HepG2 (cell line): Measurements from ENCODE around the gene MORN5. TPM values are rescaled to one million over a fixed set of nuclear protein-coding genes. Genes with fewer than 3 reads are reported as not detected.

Source experiments
- ARNTL ChIP-seq: sonication (generic); formaldehyde crosslinking; IDR thresholded peaks from 2 replicates; pipeline ENCODE4 v1.4.0; 2020; ENCODE audit warnings: mild to moderate bottlenecking, missing genetic modification reagents
- ATRX ChIP-seq: sonication (generic); formaldehyde crosslinking; IDR thresholded peaks from 2 replicates; pipeline ENCODE4 v1.4.0; 2020; ENCODE audit warnings: missing genetic modification reagents, borderline replicate concordance
- DDIT3 ChIP-seq: sonication (generic); formaldehyde crosslinking; IDR thresholded peaks from 2 replicates; pipeline ENCODE4 v1.4.0; 2020; ENCODE audit warnings: mild to moderate bottlenecking, missing genetic modification reagents
- ELF3 ChIP-seq: IDR thresholded peaks from 2 replicates; pipeline ENCODE4 v1.6.1; 2016; ENCODE audit warnings: missing genetic modification reagents, missing compliant biosample characterization
- GABPA ChIP-seq, 2 experiments: IDR thresholded peaks; 2 replicates each; pipeline ENCODE4 v1.6.1; 2011 to 2016; ENCODE audit warnings: low read depth in 2 of 2, low read length in 1 of 2, missing biosample characterization in 1 of 2, missing genetic modification characterization in 1 of 2
- GPN1 ChIP-seq: sonication (generic); formaldehyde crosslinking; IDR thresholded peaks from 2 replicates; pipeline ENCODE4 v1.5.1; 2020; ENCODE audit warnings: missing genetic modification reagents, borderline replicate concordance
- HDAC1 ChIP-seq: sonication (generic); formaldehyde crosslinking; IDR thresholded peaks from 2 replicates; pipeline ENCODE4 v1.5.1; 2020; ENCODE audit warnings: mild to moderate bottlenecking, missing genetic modification reagents
- JUND ChIP-seq: sonication (generic); formaldehyde crosslinking; IDR thresholded peaks from 2 replicates; pipeline ENCODE4 v1.8.0; 2022; ENCODE audit warnings: mild to moderate bottlenecking, missing genetic modification reagents
- KDM4B ChIP-seq: sonication (generic); formaldehyde crosslinking; IDR thresholded peaks from 2 replicates; pipeline ENCODE4 v1.4.0; 2020; ENCODE audit warnings: missing genetic modification reagents
- KDM5A ChIP-seq: fragments of 200-600 bp; sonication (generic); IDR thresholded peaks from 2 replicates; pipeline ENCODE4 v1.7.0; 2018; ENCODE audit warnings: antibody characterized with exemption, mild to moderate bottlenecking, low read length, borderline replicate concordance
- MED8 ChIP-seq: sonication (generic); formaldehyde crosslinking; IDR thresholded peaks from 2 replicates; pipeline ENCODE4 v1.8.1; 2023; ENCODE audit warnings: mild to moderate bottlenecking, missing genetic modification reagents; ENCODE audit not compliant: insufficient replicate concordance
- MIXL1 ChIP-seq: IDR thresholded peaks from 2 replicates; pipeline ENCODE4 v1.6.1; 2016
- MYC ChIP-seq: sonication (generic); formaldehyde crosslinking; IDR thresholded peaks from 2 replicates; pipeline ENCODE4 v1.9.0; 2021; ENCODE audit warnings: missing genetic modification reagents, borderline replicate concordance
- NR2C2 ChIP-seq: sonication (generic); formaldehyde crosslinking; IDR thresholded peaks from 2 replicates; pipeline ENCODE4 v1.4.0; 2020; ENCODE audit warnings: missing genetic modification reagents, mild to moderate bottlenecking, moderate library complexity, borderline replicate concordance
- PITX1 ChIP-seq: sonication (generic); formaldehyde crosslinking; IDR thresholded peaks from 2 replicates; pipeline ENCODE4 v1.5.1; 2020; ENCODE audit warnings: mild to moderate bottlenecking, missing genetic modification reagents
- PRDM15 ChIP-seq: sonication (generic); formaldehyde crosslinking; IDR thresholded peaks from 2 replicates; pipeline ENCODE4 v1.4.0; 2020; ENCODE audit warnings: missing genetic modification reagents
- SIN3A ChIP-seq: IDR thresholded peaks from 2 replicates; pipeline ENCODE4 v1.6.1; 2011; ENCODE audit warnings: low read depth, mild to moderate bottlenecking, control low read depth, low read length, borderline replicate concordance
- SNAPC2 ChIP-seq: sonication (generic); formaldehyde crosslinking; IDR thresholded peaks from 2 replicates; pipeline ENCODE4 v1.8.1; 2022; ENCODE audit warnings: mild to moderate bottlenecking, missing genetic modification reagents
- SRF ChIP-seq: IDR thresholded peaks from 2 replicates; pipeline ENCODE4 v1.6.1; 2011; ENCODE audit warnings: mild to moderate bottlenecking, low read depth, low read length, moderate library complexity
- YEATS2 ChIP-seq: sonication (generic); formaldehyde crosslinking; IDR thresholded peaks from 2 replicates; pipeline ENCODE4 v1.4.0; 2020; ENCODE audit warnings: missing genetic modification reagents, borderline replicate concordance
- ZNF124 ChIP-seq: sonication (generic); formaldehyde crosslinking; IDR thresholded peaks from 2 replicates; pipeline ENCODE4 v1.4.0; 2020; ENCODE audit warnings: missing genetic modification reagents
- ZNF678 ChIP-seq: sonication (generic); formaldehyde crosslinking; IDR thresholded peaks from 2 replicates; pipeline ENCODE4 v1.4.0; 2020; ENCODE audit warnings: mild to moderate bottlenecking, missing genetic modification reagents
- ZNF878 ChIP-seq: sonication (generic); formaldehyde crosslinking; IDR thresholded peaks from 2 replicates; pipeline ENCODE4 v1.8.1; 2023; ENCODE audit warnings: mild to moderate bottlenecking, missing genetic modification reagents, moderate library complexity
- ZSCAN31 ChIP-seq: sonication (generic); formaldehyde crosslinking; IDR thresholded peaks from 2 replicates; pipeline ENCODE4 v1.5.0; 2020; ENCODE audit warnings: low read depth, mild to moderate bottlenecking, missing genetic modification reagents
- polyA plus RNA-seq, 8 experiments: library from polyadenylated mRNA; depleted of rRNA in 3 of 8; stranded (reverse) in 7 of 8; unstranded in 1 of 8; fragments of >200 nt; fragmentation: Illumina TruSeq in 4 of 8; extraction: Trizol in 4 of 8; gene quantifications; 2 replicates each; pipeline versions ENCODE4 v1.2.1 to v1.2.3, GENCODE V29; 2011 to 2016; ENCODE audit warnings: low read depth in 4 of 8, missing spikeins in 1 of 8, mixed read lengths in 1 of 8; ENCODE audit not compliant: insufficient read depth in 1 of 8
- total RNA-seq, 5 experiments: library from RNA; depleted of rRNA; stranded (reverse); fragments of >200 nt; fragmentation: Illumina TruSeq; extraction: Trizol; gene quantifications; 2 replicates each; pipeline ENCODE4 v1.2.3, GENCODE V29; 2016; ENCODE audit warnings: low read depth in 1 of 5
- TF ChIP-seq, protein P1 (sequence below): sonication (generic); formaldehyde crosslinking; IDR thresholded peaks from 2 replicates; pipeline ENCODE4 v1.4.0; 2020; ENCODE audit warnings: mild to moderate bottlenecking, missing genetic modification reagents

Gene MORN5
- total and polyA plus RNA-seq, 2 of the 13 experiments (the other 11 are each of a cell fraction or from before 2014, with no cell fraction given): not detected

- TF ChIP-seq, protein P1, sequence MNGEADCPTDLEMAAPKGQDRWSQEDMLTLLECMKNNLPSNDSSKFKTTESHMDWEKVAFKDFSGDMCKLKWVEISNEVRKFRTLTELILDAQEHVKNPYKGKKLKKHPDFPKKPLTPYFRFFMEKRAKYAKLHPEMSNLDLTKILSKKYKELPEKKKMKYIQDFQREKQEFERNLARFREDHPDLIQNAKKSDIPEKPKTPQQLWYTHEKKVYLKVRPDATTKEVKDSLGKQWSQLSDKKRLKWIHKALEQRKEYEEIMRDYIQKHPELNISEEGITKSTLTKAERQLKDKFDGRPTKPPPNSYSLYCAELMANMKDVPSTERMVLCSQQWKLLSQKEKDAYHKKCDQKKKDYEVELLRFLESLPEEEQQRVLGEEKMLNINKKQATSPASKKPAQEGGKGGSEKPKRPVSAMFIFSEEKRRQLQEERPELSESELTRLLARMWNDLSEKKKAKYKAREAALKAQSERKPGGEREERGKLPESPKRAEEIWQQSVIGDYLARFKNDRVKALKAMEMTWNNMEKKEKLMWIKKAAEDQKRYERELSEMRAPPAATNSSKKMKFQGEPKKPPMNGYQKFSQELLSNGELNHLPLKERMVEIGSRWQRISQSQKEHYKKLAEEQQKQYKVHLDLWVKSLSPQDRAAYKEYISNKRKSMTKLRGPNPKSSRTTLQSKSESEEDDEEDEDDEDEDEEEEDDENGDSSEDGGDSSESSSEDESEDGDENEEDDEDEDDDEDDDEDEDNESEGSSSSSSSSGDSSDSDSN (CRISPR knock-in tag): no peak
- TF ChIP-seq SIN3A (no peak), ZNF678 (CRISPR knock-in tag) (0 out of 2 replicates have a peak, but pooled peaks have one; percentile 47), GPN1 (CRISPR knock-in tag) (no peak), ELF3 (CRISPR knock-in tag) (no peak), PITX1 (CRISPR knock-in tag) (0 out of 2 replicates have a peak, but pooled peaks have one; percentile 23), ARNTL (CRISPR knock-in tag) (no peak), HDAC1 (no peak), NR2C2 (no peak), ZSCAN31 (CRISPR knock-in tag) (0 out of 2 replicates have a peak, but pooled peaks have one; percentile 48), KDM4B (CRISPR knock-in tag) (no peak), MYC (CRISPR knock-in tag) (peak; percentile 76), PRDM15 (CRISPR knock-in tag) (no peak), YEATS2 (CRISPR knock-in tag) (peak; percentile 37; the same call in 1 of the 2 replicates), MED8 (CRISPR knock-in tag) (no peak), SNAPC2 (CRISPR knock-in tag) (no peak), DDIT3 (CRISPR knock-in tag) (no peak), SRF (no peak), KDM5A (no peak), GABPA (IDR thresholded peaks at IDR 0.05; ENCODE audit: low read depth, low read length) (no peak), GABPA (CRISPR knock-in tag; IDR thresholded peaks at IDR 0.05; ENCODE audit: low read depth) (no peak), ZNF878 (CRISPR knock-in tag) (0 out of 2 replicates have a peak, but pooled peaks have one; percentile 54), JUND (no peak), ATRX (CRISPR knock-in tag) (no peak), MIXL1 (CRISPR knock-in tag) (no peak), ZNF124 (CRISPR knock-in tag) (no peak)
Measured at GRCh38 chr9:122213589-122214413, 54.1 kb downstream of the MORN5 start (continued).
